SJCRH30 (cell line): ENCODE measurements around the gene NEDD4. TPM values are rescaled to one million over a fixed set of nuclear protein-coding genes. Genes with fewer than 3 reads are reported as not detected.
A peak's percentile ranks its signal among the peaks of the same experiment; 100 is the strongest.
"Not testable (repeated sequence)": the region's sequence is repeated elsewhere in the genome, so short reads cannot be mapped to it uniquely, and the experiment has no call there.

Experiments
- DNase-seq, 2 experiments: peaks; one replicate each; pipeline ENCODE4 v3.0.0-alpha.2; 2015 to 2020
- H3K27ac ChIP-seq: fragments of 250-450 bp; sonication (Bioruptor Pico); 2 replicates; pipeline ENCODE4 v1.5.1; 2020; ENCODE audit warnings: mild to moderate bottlenecking, moderate library complexity
- H3K27me3 ChIP-seq: fragments of 250-450 bp; sonication (Bioruptor Pico); 2 replicates; pipeline ENCODE4 v1.5.1; 2020; ENCODE audit warnings: mild to moderate bottlenecking, moderate library complexity
- H3K36me3 ChIP-seq: fragments of 250-450 bp; sonication (Bioruptor Pico); 2 replicates; pipeline ENCODE4 v1.5.1; 2020; ENCODE audit warnings: mild to moderate bottlenecking, moderate library complexity
- H3K4me1 ChIP-seq: fragments of 250-450 bp; sonication (Bioruptor Pico); 2 replicates; pipeline ENCODE4 v1.5.1; 2020; ENCODE audit warnings: mild to moderate bottlenecking, moderate library complexity
- H3K4me3 ChIP-seq: fragments of 250-450 bp; sonication (Bioruptor Pico); 2 replicates; pipeline ENCODE4 v1.5.1; 2020; ENCODE audit warnings: mild to moderate bottlenecking, moderate library complexity
- H3K9me3 ChIP-seq: fragments of 250-450 bp; sonication (Bioruptor Pico); replicated peaks from 2 replicates; pipeline ENCODE4 v1.5.1; 2020; ENCODE audit warnings: mild to moderate bottlenecking, moderate library complexity
- total RNA-seq: library from RNA; depleted of rRNA; stranded (reverse); fragments of >200 nt; shearing (Covaris generic); gene quantifications from 2 replicates; pipeline ENCODE4 v1.2.3, GENCODE V29; 2014

NEDD4 gene
- total RNA-seq, 1 experiment from 2014 or later, result 26.0 TPM

DNA sequence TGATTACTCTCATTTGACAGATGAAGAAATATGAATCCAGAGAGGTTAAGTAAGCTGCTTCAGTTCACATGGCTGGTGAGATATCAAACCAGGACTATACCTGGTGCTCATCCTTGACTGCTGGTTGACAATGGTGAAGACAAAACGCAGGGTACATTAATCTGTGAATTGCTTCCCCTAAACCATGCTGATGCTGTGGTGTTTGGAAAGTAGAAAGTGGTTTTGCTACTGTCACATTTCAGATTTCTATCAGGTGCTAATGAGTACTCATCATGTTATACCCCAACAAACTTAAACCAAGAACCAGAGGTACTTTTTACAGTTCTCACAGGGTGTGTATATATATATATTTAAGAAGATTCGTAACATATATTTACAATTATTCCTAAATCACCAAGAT lies 165.5 kb downstream of the NEDD4 start:
- Histone ChIP-seq H3K4me1 (no peaks in the 10 kb centered on the region; the same call in 1 of the 2 replicates), H3K27me3 (no peaks in the 10 kb centered on the region), H3K4me3 (no peak overlapping the region), H3K27ac (no peak overlapping the region), H3K36me3 (peaks cover 11% of the 10 kb centered on the region), H3K9me3 (0 out of 2 replicates have a peak, but pooled peaks cover 3% of the 10 kb centered on the region)
- DNase-seq, result no peak

DNA sequence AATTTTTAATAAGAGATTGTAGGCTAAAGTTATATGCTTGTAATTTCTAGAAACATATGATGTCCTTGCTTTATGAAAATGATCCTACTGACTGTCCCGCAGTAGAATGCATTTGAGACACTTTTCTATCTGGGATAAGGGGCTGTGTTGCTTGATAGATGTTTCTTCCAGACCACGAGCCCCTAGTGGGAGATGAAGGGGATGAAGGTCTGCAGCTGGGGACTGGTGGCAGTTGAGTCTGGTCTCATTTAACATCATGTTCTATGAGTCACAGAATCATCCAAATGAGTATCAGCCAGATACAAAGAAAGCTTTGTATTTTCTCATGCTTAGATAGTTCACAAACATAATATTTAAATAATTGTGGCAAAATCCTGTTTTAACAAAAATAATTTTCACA lies 166.2 kb downstream of the NEDD4 start:
- Histone ChIP-seq H3K9me3 (0 out of 2 replicates have a peak, but pooled peaks cover 3% of the 10 kb centered on the region), H3K27ac (no peak overlapping the region), H3K27me3 (no peaks in the 10 kb centered on the region), H3K36me3 (peaks cover 5% of the 10 kb centered on the region; the same call in 1 of the 2 replicates), H3K4me3 (no peak overlapping the region), H3K4me1 (no peaks in the 10 kb centered on the region; the same call in 1 of the 2 replicates)
- DNase-seq, result peak in 1 of 2 experiments; percentile 33

- 0 out of 2 replicates have a peak, but pooled peaks cover 3% of the 10 kb centered on the region for H3K9me3 ChIP-seq
- H3K4me1 ChIP-seq, result no peaks in the 10 kb centered on the region; the same call in 1 of the 2 replicates
- no peak overlapping the region for H3K27ac ChIP-seq
- no peaks in the 10 kb centered on the region; the same call in 1 of the 2 replicates for H3K36me3 ChIP-seq
- H3K27me3 ChIP-seq, result no peaks in the 10 kb centered on the region
- DNase-seq, result peak in 1 of 2 experiments; percentile 37
- no peak overlapping the region for H3K4me3 ChIP-seq
Observed at GRCh38 chr15:55824857-55825613, 168.4 kb downstream of the NEDD4 start.

DNA sequence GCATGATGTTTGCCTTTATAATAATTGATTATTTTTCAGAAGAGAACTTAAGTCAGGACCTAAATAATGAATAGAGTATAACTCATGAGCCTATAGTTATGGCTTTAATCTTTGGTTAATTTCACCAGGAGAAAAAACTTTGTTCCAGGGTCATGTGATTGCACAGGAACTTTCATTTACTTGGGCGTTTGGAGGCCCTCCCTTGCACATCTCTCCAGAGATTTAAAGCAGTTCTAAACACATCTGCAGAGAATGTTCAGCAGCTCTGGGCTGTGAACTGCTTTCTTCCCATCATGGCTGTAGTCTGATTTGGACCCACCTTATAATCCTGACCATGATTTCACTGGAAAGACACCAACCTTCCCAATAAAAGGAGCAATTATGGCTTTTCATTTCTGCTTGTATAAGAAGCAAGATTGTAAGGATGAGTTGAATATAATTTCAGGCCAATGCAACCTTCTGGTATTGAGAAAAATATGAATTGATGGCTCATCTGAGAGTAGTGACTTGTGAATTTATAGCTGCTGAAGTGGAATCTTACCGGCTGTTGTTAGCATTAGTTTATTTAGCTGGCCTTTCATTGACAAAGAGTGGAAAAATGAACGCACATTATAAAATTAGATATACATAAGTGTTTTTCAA lies 169.6 kb downstream of the NEDD4 start:
- no peak for DNase-seq
- Histone ChIP-seq H3K27ac (no peak overlapping the region), H3K27me3 (no peaks in the 10 kb centered on the region), H3K4me1 (no peaks in the 10 kb centered on the region; the same call in 1 of the 2 replicates), H3K9me3 (0 out of 2 replicates have a peak, but pooled peaks cover 3% of the 10 kb centered on the region), H3K36me3 (no peaks in the 10 kb centered on the region), H3K4me3 (no peak overlapping the region)

DNA sequence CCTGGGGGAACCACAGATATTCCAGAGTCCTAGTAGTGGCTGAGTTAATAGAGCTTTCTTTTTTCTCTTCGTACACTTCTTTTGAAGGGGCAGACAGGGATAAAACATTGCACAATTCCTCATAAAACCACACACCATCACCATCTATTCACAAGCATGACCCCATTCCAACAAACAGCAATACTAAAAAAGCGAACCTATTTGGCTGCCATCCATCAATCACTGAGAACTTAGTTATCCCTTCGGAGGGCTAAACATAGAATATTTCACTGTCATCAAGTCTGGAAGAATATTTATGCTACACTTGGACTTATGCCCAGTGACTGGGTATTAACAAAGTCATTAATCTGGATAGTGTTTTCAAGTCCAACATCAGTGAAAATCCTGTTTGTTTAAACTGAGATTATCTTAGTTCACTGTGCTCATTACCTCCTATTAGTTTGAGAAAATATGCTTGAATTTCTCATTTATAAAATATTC lies 170.2 kb downstream of the NEDD4 start:
- no peaks in the 10 kb centered on the region; the same call in 1 of the 2 replicates for H3K4me1 ChIP-seq
- H3K27me3 ChIP-seq, result no peaks in the 10 kb centered on the region
- no peak overlapping the region for H3K4me3 ChIP-seq
- DNase-seq, result peak in 1 of 2 experiments; percentile 31
- H3K27ac ChIP-seq, result no peak overlapping the region
- H3K9me3 ChIP-seq, result 0 out of 2 replicates have a peak, but pooled peaks cover 3% of the 10 kb centered on the region
- H3K36me3 ChIP-seq, result no peaks in the 10 kb centered on the region

DNA sequence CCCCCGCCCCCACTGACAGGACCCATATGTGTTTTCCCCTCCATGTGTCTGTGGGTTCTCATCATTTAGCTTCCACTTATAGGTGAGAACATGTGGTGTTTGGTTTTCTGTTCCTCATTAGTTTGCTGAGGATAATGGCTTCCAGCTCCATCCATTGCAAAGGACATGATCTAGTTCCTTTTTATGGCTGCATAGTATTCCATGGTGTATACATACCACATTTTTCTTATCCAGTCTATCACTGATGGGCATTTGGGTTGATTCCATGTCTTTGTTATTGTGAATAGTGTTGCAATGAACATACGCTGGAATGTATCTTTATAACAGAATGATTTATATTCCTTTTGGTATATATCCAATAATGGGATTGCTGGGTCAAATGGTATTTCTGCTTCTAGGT lies 171.7 kb downstream of the NEDD4 start:
- not testable (repeated sequence) for H3K27me3 ChIP-seq, H3K36me3 ChIP-seq, H3K4me3 ChIP-seq, H3K9me3 ChIP-seq, DNase-seq, H3K27ac ChIP-seq, H3K4me1 ChIP-seq

- Histone ChIP-seq H3K9me3 (0 out of 2 replicates have a peak, but pooled peaks cover under 1% of the 10 kb centered on the region), H3K27me3 (no peaks in the 10 kb centered on the region), H3K4me1 (no peaks in the 10 kb centered on the region; the same call in 1 of the 2 replicates), H3K36me3 (no peaks in the 10 kb centered on the region), H3K4me3 (peak overlapping the region; percentile 33), H3K27ac (no peak overlapping the region)
- no peak for DNase-seq
Observed at GRCh38 chr15:55820043-55820442, 173.4 kb downstream of the NEDD4 start.

GRCh38 chr15:55819397-55820034 lies 173.9 kb downstream of the NEDD4 start:
- no peaks in the 10 kb centered on the region; the same call in 1 of the 2 replicates for H3K4me1 ChIP-seq
- no peaks in the 10 kb centered on the region for H3K36me3 ChIP-seq
- no peaks in the 10 kb centered on the region for H3K9me3 ChIP-seq
- peak; percentile 27 to 46 for DNase-seq
- H3K27ac ChIP-seq, result no peak overlapping the region
- H3K27me3 ChIP-seq, result no peaks in the 10 kb centered on the region
- peak overlapping the region; percentile 33 for H3K4me3 ChIP-seq

- H3K27me3 ChIP-seq, result no peaks in the 10 kb centered on the region
- no peak for DNase-seq
- no peak overlapping the region for H3K27ac ChIP-seq
Observed at GRCh38 chr15:55816017-55816416, 177.4 kb downstream of the NEDD4 start.

GRCh38 chr15:55802600-55803376 lies 190.6 kb downstream of the NEDD4 start:
- Histone ChIP-seq H3K4me1 (peaks cover 29% of the 10 kb centered on the region), H3K27ac (no peak overlapping the region), H3K27me3 (no peaks in the 10 kb centered on the region), H3K36me3 (no peaks in the 10 kb centered on the region), H3K9me3 (no peaks in the 10 kb centered on the region), H3K4me3 (peak overlapping the region; percentile 23; the same call in 1 of the 2 replicates)
- DNase-seq, result peak; percentile 36 to 58

More at GRCh38 chr15:55816017-55816416, 177.4 kb downstream of the NEDD4 start:
- no peaks in the 10 kb centered on the region; the same call in 1 of the 2 replicates for H3K36me3 ChIP-seq
- H3K4me3 ChIP-seq, result no peak overlapping the region
- H3K9me3 ChIP-seq, result no peaks in the 10 kb centered on the region
- H3K4me1 ChIP-seq, result no peaks in the 10 kb centered on the region

DNA sequence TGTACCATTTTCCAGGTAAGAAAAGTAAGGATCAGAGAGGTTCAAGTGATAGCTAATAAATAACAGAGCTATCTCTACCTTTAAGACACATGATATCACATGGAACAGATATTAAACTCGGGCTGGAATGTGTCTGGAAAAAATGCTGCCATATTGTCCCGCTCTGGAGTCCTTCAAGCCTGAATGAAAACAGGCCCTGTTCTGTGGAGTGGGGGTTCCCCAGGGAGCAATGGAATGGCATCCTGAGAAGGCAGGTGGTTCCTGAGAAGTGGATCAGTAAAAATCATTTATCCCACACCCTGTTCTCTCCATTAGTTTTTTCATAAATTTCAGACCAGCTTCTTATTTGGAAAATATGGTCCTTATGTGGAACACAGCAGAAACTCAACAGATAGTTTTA lies 193.2 kb downstream of the NEDD4 start:
- H3K27ac ChIP-seq, result peak overlapping the region; percentile 61

DNA sequence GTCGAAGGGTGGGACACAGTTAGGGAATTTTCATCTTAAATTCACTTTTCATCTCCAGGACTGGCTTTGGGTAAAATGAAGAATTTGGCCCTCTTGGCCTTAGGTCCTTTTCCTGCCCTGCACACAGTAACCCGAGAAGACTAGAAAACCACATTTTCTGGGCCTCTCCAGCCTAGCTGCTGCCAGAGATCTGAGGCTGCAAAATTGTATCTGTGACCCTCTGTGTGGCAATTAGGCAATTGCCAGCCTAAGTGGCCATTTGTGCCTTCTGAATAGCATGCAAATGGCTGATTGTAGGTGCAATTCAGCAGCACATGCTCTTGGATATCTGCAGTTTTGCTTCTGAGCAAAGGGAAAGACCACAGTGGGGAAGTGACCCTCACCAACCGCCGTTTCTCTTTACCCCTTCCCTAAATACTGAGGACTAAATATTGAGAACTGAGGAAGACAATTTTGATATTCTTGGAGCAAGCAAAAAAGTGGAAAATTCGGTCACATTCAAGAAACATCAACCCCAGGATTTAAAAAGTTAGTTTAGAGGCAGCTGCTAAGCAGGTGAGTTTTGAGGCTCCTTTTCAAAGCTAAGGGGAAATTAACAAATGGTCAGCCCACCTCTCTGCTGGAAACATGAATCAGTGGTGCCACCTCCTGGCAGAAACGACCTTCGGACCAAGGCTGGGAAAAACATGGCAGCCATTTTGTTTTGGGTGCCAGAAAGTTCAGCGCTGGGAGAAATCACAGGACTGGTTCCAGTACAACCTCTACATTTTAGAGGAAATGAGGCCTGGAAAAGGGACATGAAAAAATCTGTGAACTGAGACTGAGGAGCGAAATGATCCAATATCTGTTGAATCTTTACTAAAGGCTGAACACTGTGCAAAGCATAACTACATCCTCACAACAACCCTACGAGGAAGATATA lies 193.9 kb downstream of the NEDD4 start:
- H3K27ac ChIP-seq, result peak overlapping the region; percentile 61
- H3K4me3 ChIP-seq, result peak overlapping the region; percentile 42
- H3K27me3 ChIP-seq, result no peaks in the 10 kb centered on the region
- H3K36me3 ChIP-seq, result no peaks in the 10 kb centered on the region
- H3K4me1 ChIP-seq, result peaks cover 41% of the 10 kb centered on the region
- H3K9me3 ChIP-seq, result peaks cover 1% of the 10 kb centered on the region; the same call in 1 of the 2 replicates
- DNase-seq, result peak; percentile 82 to 92

More for the DNA sequence above, 193.2 kb downstream of the NEDD4 start:
- Histone ChIP-seq H3K36me3 (no peaks in the 10 kb centered on the region), H3K4me3 (peak overlapping the region; percentile 42), H3K9me3 (no peaks in the 10 kb centered on the region), H3K4me1 (peaks cover 41% of the 10 kb centered on the region), H3K27me3 (no peaks in the 10 kb centered on the region)
- peak; percentile 50 to 63 for DNase-seq

GRCh38 chr15:55796321-55796965 lies 197.0 kb downstream of the NEDD4 start:
- Histone ChIP-seq H3K27ac (no peak overlapping the region), H3K4me3 (no peak overlapping the region), H3K4me1 (peaks cover 46% of the 10 kb centered on the region), H3K36me3 (no peaks in the 10 kb centered on the region), H3K9me3 (peaks cover 9% of the 10 kb centered on the region; the same call in 1 of the 2 replicates), H3K27me3 (no peaks in the 10 kb centered on the region)
- DNase-seq, result peak; percentile 73 to 83
